ENCODE data around the gene PRKCQ.

Gene PRKCQ

DNA sequence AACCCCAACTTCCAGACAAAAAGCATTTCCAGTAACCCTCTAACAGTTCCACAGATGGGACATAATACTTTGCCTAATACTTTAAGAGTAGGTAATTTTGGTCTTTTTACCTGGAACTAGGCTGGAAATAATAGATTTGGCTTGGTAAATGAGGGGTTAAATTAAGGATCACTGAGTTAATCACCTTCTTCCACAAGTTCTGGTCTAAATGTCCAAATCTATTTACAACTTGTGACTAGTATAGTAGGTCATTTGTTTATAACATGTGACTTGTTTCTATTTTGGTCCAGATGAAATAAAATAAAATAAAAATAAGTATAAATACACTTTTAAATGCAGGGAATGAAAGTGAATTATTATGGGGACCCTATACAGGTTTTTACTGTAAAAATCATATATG, 80.1 kb downstream of the PRKCQ start:
- no peak overlapping the region for H3K4me3 ChIP-seq (ENCODE audit: low read length in 2 of 2)
- H3K27ac ChIP-seq (ENCODE audit: low read depth in 2 of 2, low read length in 2 of 2), result no peak overlapping the region
- no peaks in the 10 kb centered on the region for H3K36me3 ChIP-seq (ENCODE audit: control insufficient read depth in 2 of 2, insufficient read depth in 2 of 2, low read length in 2 of 2)
- no peaks in the 10 kb centered on the region for H3K4me1 ChIP-seq (ENCODE audit: control insufficient read depth in 2 of 2, insufficient read depth in 2 of 2, low read length in 2 of 2)
- no peak overlapping the region for H3K9ac ChIP-seq (ENCODE audit: low read depth in 1 of 2, low read length in 2 of 2)
- H3K9me3 ChIP-seq (ENCODE audit: control insufficient read depth in 2 of 2, low read length in 2 of 2), result no peaks in the 10 kb centered on the region
- no peaks in the 10 kb centered on the region for H3K27me3 ChIP-seq (ENCODE audit: control insufficient read depth in 2 of 2, insufficient read depth in 2 of 2, low read length in 2 of 2)

- Histone ChIP-seq H3K4me1 (ENCODE audit: control insufficient read depth in 2 of 2, insufficient read depth in 2 of 2, low read length in 2 of 2) (no peaks in the 10 kb centered on the region), H3K27me3 (ENCODE audit: control insufficient read depth in 2 of 2, insufficient read depth in 2 of 2, low read length in 2 of 2) (no peaks in the 10 kb centered on the region), H3K36me3 (ENCODE audit: control insufficient read depth in 2 of 2, insufficient read depth in 2 of 2, low read length in 2 of 2) (no peaks in the 10 kb centered on the region), H3K9ac (ENCODE audit: low read depth in 1 of 2, low read length in 2 of 2) (no peak overlapping the region), H3K9me3 (ENCODE audit: control insufficient read depth in 2 of 2, low read length in 2 of 2) (no peaks in the 10 kb centered on the region), H3K27ac (ENCODE audit: low read depth in 2 of 2, low read length in 2 of 2) (no peak overlapping the region), H3K4me3 (ENCODE audit: low read length in 2 of 2) (no peak overlapping the region)
These were observed 81.3 kb downstream of the PRKCQ start for GRCh38 chr10:6498771-6499170.

GRCh38 chr10:6497620-6498019, 82.5 kb downstream of the PRKCQ start:
- no peak overlapping the region for H3K9ac ChIP-seq (ENCODE audit: low read depth in 1 of 2, low read length in 2 of 2)
- H3K27me3 ChIP-seq (ENCODE audit: control insufficient read depth in 2 of 2, insufficient read depth in 2 of 2, low read length in 2 of 2), result no peaks in the 10 kb centered on the region
- no peak overlapping the region for H3K27ac ChIP-seq (ENCODE audit: low read depth in 2 of 2, low read length in 2 of 2)
- H3K4me1 ChIP-seq (ENCODE audit: control insufficient read depth in 2 of 2, insufficient read depth in 2 of 2, low read length in 2 of 2), result no peaks in the 10 kb centered on the region
- H3K4me3 ChIP-seq (ENCODE audit: low read length in 2 of 2), result no peak overlapping the region
- no peaks in the 10 kb centered on the region for H3K36me3 ChIP-seq (ENCODE audit: control insufficient read depth in 2 of 2, insufficient read depth in 2 of 2, low read length in 2 of 2)
- H3K9me3 ChIP-seq (ENCODE audit: control insufficient read depth in 2 of 2, low read length in 2 of 2), result no peaks in the 10 kb centered on the region

DNA sequence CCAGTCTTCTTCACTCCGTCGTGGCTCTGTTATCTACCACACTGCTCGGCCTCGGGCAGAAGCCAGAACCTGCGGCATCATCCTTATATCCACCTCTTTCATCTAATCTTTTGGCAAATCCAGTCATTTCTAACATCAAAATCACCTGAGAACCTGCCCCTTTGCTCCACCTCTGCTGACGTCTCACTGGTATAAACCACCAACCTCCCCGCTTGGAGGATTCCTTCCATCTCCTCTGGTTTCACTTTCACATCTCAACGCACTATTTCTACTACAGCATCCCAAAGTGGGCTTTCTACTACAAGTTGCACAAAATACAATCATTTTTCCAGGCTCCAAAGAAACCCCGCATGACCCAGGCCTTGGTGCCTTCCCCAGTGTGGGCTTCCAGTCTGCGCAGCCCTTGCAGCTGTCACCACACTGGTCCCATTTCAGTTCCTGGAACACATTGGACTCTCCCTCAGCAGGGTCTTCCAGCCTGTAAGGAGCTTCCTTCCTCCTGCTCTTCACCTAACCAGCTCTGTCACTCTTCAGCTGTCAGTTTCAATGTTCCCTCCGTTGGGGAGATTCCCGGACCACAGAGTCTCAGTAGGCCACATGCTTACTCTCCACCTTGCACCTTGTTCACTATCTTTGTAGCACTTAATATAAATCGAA, 85.0 kb downstream of the PRKCQ start:
- Histone ChIP-seq H3K9ac (ENCODE audit: low read depth in 1 of 2, low read length in 2 of 2) (no peak overlapping the region), H3K36me3 (ENCODE audit: control insufficient read depth in 2 of 2, insufficient read depth in 2 of 2, low read length in 2 of 2) (no peaks in the 10 kb centered on the region), H3K9me3 (ENCODE audit: control insufficient read depth in 2 of 2, low read length in 2 of 2) (no peaks in the 10 kb centered on the region), H3K27ac (ENCODE audit: low read depth in 2 of 2, low read length in 2 of 2) (peak overlapping the region; percentile 20 to 35), H3K27me3 (ENCODE audit: control insufficient read depth in 2 of 2, insufficient read depth in 2 of 2, low read length in 2 of 2) (no peaks in the 10 kb centered on the region), H3K4me3 (ENCODE audit: low read length in 2 of 2) (peak overlapping the region in 1 of 2 donors; percentile 0), H3K4me1 (ENCODE audit: control insufficient read depth in 2 of 2, insufficient read depth in 2 of 2, low read length in 2 of 2) (no peaks in the 10 kb centered on the region)

- no peaks in the 10 kb centered on the region for H3K4me1 ChIP-seq (ENCODE audit: control insufficient read depth in 2 of 2, insufficient read depth in 2 of 2, low read length in 2 of 2)
- H3K27ac ChIP-seq (ENCODE audit: low read depth in 2 of 2, low read length in 2 of 2), result peak overlapping the region; percentile 20 to 35
- H3K9ac ChIP-seq (ENCODE audit: low read depth in 1 of 2, low read length in 2 of 2), result no peak overlapping the region
- no peaks in the 10 kb centered on the region for H3K27me3 ChIP-seq (ENCODE audit: control insufficient read depth in 2 of 2, insufficient read depth in 2 of 2, low read length in 2 of 2)
- H3K36me3 ChIP-seq (ENCODE audit: control insufficient read depth in 2 of 2, insufficient read depth in 2 of 2, low read length in 2 of 2), result no peaks in the 10 kb centered on the region
- H3K9me3 ChIP-seq (ENCODE audit: control insufficient read depth in 2 of 2, low read length in 2 of 2), result no peaks in the 10 kb centered on the region
- no peak overlapping the region for H3K4me3 ChIP-seq (ENCODE audit: low read length in 2 of 2)
These were observed 85.6 kb downstream of the PRKCQ start for GRCh38 chr10:6494442-6494819.

GRCh38 chr10:6493521-6494441, 86.3 kb downstream of the PRKCQ start:
- Histone ChIP-seq H3K4me1 (ENCODE audit: control insufficient read depth in 2 of 2, insufficient read depth in 2 of 2, low read length in 2 of 2) (no peaks in the 10 kb centered on the region), H3K9ac (ENCODE audit: low read depth in 1 of 2, low read length in 2 of 2) (no peak overlapping the region), H3K36me3 (ENCODE audit: control insufficient read depth in 2 of 2, insufficient read depth in 2 of 2, low read length in 2 of 2) (no peaks in the 10 kb centered on the region), H3K27me3 (ENCODE audit: control insufficient read depth in 2 of 2, insufficient read depth in 2 of 2, low read length in 2 of 2) (peaks cover 0 to 1% of the 10 kb centered on the region in 2 donors), H3K4me3 (ENCODE audit: low read length in 2 of 2) (no peak overlapping the region), H3K9me3 (ENCODE audit: control insufficient read depth in 2 of 2, low read length in 2 of 2) (no peaks in the 10 kb centered on the region), H3K27ac (ENCODE audit: low read depth in 2 of 2, low read length in 2 of 2) (no peak overlapping the region)

GRCh38 chr10:6492896-6493295, 87.2 kb downstream of the PRKCQ start:
- no peak overlapping the region for H3K4me3 ChIP-seq (ENCODE audit: low read length in 2 of 2)
- H3K27ac ChIP-seq (ENCODE audit: low read depth in 2 of 2, low read length in 2 of 2), result peak overlapping the region in 1 of 2 donors; percentile 11
- H3K9me3 ChIP-seq (ENCODE audit: control insufficient read depth in 2 of 2, low read length in 2 of 2), result no peaks in the 10 kb centered on the region
- H3K4me1 ChIP-seq (ENCODE audit: control insufficient read depth in 2 of 2, insufficient read depth in 2 of 2, low read length in 2 of 2), result no peaks in the 10 kb centered on the region
- H3K9ac ChIP-seq (ENCODE audit: low read depth in 1 of 2, low read length in 2 of 2), result no peak overlapping the region
- H3K36me3 ChIP-seq (ENCODE audit: control insufficient read depth in 2 of 2, insufficient read depth in 2 of 2, low read length in 2 of 2), result no peaks in the 10 kb centered on the region
- H3K27me3 ChIP-seq (ENCODE audit: control insufficient read depth in 2 of 2, insufficient read depth in 2 of 2, low read length in 2 of 2), result peaks cover 0 to 1% of the 10 kb centered on the region in 2 donors

DNA sequence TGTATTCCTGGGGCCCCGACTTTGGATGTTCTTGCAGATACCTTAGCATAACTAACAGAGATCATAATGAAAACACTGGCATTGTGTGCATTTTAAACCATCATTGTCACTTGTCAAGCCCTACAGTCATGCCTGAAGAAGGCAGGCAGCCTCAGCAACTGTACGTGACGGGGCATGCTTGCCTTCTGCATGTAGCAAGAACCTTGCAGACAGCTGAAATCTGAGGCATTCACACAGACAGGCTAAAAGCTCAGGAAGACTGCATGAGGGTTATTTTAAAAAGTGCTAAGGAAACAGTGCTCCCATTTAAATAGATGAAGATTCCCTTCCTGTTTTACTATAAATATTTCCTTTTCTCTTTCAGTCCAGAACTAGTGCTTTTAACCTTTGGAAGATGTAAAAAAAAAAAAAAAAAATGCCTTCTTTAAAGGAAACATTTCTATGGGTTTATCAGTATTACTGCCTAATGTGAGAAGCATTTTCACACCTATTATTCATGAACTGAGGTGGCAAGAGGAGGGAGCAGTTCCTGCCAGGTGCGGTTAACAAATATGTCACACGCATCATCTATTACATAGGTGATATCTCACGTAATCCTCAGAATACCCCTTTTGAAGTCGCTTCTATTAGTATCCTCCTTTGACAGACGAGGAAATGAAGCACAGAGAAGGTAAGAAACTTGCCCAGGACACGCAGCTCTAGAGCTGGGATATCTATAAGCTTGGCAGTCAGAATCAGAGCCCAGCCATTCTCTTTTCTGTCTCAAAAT, 88.1 kb downstream of the PRKCQ start:
- Histone ChIP-seq H3K27ac (ENCODE audit: low read depth in 2 of 2, low read length in 2 of 2) (peak overlapping the region in 1 of 2 donors; percentile 11), H3K4me3 (ENCODE audit: low read length in 2 of 2) (no peak overlapping the region), H3K9me3 (ENCODE audit: control insufficient read depth in 2 of 2, low read length in 2 of 2) (no peaks in the 10 kb centered on the region), H3K4me1 (ENCODE audit: control insufficient read depth in 2 of 2, insufficient read depth in 2 of 2, low read length in 2 of 2) (no peaks in the 10 kb centered on the region), H3K9ac (ENCODE audit: low read depth in 1 of 2, low read length in 2 of 2) (no peak overlapping the region), H3K36me3 (ENCODE audit: control insufficient read depth in 2 of 2, insufficient read depth in 2 of 2, low read length in 2 of 2) (no peaks in the 10 kb centered on the region), H3K27me3 (ENCODE audit: control insufficient read depth in 2 of 2, insufficient read depth in 2 of 2, low read length in 2 of 2) (peaks cover 0 to 1% of the 10 kb centered on the region in 2 donors)

- no peaks in the 10 kb centered on the region for H3K36me3 ChIP-seq (ENCODE audit: control insufficient read depth in 2 of 2, insufficient read depth in 2 of 2, low read length in 2 of 2)
- peaks cover 0 to 1% of the 10 kb centered on the region in 2 donors for H3K27me3 ChIP-seq (ENCODE audit: control insufficient read depth in 2 of 2, insufficient read depth in 2 of 2, low read length in 2 of 2)
- H3K27ac ChIP-seq (ENCODE audit: low read depth in 2 of 2, low read length in 2 of 2), result no peak overlapping the region
- no peak overlapping the region for H3K9ac ChIP-seq (ENCODE audit: low read depth in 1 of 2, low read length in 2 of 2)
- no peaks in the 10 kb centered on the region for H3K9me3 ChIP-seq (ENCODE audit: control insufficient read depth in 2 of 2, low read length in 2 of 2)
- H3K4me3 ChIP-seq (ENCODE audit: low read length in 2 of 2), result no peak overlapping the region
- no peaks in the 10 kb centered on the region for H3K4me1 ChIP-seq (ENCODE audit: control insufficient read depth in 2 of 2, insufficient read depth in 2 of 2, low read length in 2 of 2)
These were observed 89.5 kb downstream of the PRKCQ start for GRCh38 chr10:6490614-6491013.

DNA sequence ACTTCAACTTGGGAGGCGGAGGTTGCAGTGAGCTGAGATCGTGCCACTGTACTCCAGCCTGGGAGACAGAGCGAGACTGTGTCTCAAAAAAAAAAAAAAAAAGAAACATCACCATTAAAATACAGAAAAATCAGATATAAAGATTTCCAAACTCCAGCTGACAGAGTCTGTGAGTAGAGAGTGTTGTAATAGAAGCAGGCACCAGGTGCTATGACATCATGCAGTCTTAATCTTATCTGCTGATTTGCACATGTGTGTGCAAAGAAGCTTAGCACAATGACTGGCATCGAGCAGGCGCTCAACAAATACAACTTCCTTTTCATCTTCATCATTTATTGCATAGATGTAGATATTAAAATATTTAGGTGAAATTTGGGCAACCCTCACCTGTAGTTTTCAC, 92.2 kb downstream of the PRKCQ start:
- no peak overlapping the region for H3K9ac ChIP-seq (ENCODE audit: low read depth in 1 of 2, low read length in 2 of 2)
- no peaks in the 10 kb centered on the region for H3K9me3 ChIP-seq (ENCODE audit: control insufficient read depth in 2 of 2, low read length in 2 of 2)
- H3K4me3 ChIP-seq (ENCODE audit: low read length in 2 of 2), result no peak overlapping the region
- no peaks in the 10 kb centered on the region for H3K36me3 ChIP-seq (ENCODE audit: control insufficient read depth in 2 of 2, insufficient read depth in 2 of 2, low read length in 2 of 2)
- H3K27ac ChIP-seq (ENCODE audit: low read depth in 2 of 2, low read length in 2 of 2), result no peak overlapping the region
- H3K4me1 ChIP-seq (ENCODE audit: control insufficient read depth in 2 of 2, insufficient read depth in 2 of 2, low read length in 2 of 2), result no peaks in the 10 kb centered on the region
- peaks cover 0 to 1% of the 10 kb centered on the region in 2 donors for H3K27me3 ChIP-seq (ENCODE audit: control insufficient read depth in 2 of 2, insufficient read depth in 2 of 2, low read length in 2 of 2)

Measured in mucosa of rectum (tissue), 2 donors.